Aorta (tissue), 5 donors: ENCODE data around the gene BARX2. TPM values are rescaled to one million over a fixed set of nuclear protein-coding genes. Genes with fewer than 3 reads are reported as not detected.

ENCODE experiments used
- ATAC-seq: fragments of 200-7000 bp; cut with Tn5 transposase; one replicate; pipeline ENCODE4 v1.9.1; 2022; ENCODE audit warnings: moderate library complexity; ENCODE audit not compliant: low FRiP score
- DNase-seq, 2 donors: peaks; one replicate each; pipeline ENCODE4 v3.0.0-alpha.2; 2020
- H3K27ac ChIP-seq, 2 donors: one replicate each; pipeline ENCODE4 v1.5.1; 2013; ENCODE audit warnings: low read length in 2 of 2, mild to moderate bottlenecking in 2 of 2, moderate library complexity in 2 of 2, control low read depth in 1 of 2, inconsistent platforms in 1 of 2, low read depth in 1 of 2
- H3K27me3 ChIP-seq, 2 donors: one replicate each; pipeline ENCODE4 v1.6.1; 2013; ENCODE audit warnings: control low read depth in 1 of 2, low read length in 1 of 2, mild to moderate bottlenecking in 1 of 2, moderate library complexity in 1 of 2; ENCODE audit not compliant: insufficient read depth in 2 of 2, control insufficient read depth in 1 of 2
- H3K36me3 ChIP-seq, 2 donors: one replicate each; pipeline ENCODE4 v1.6.1; 2013; ENCODE audit warnings: control low read depth in 1 of 2, low read length in 1 of 2, mild to moderate bottlenecking in 1 of 2; ENCODE audit not compliant: insufficient read depth in 2 of 2, control insufficient read depth in 1 of 2
- H3K4me1 ChIP-seq, 2 donors: one replicate each; pipeline ENCODE4 v1.6.1; 2013; ENCODE audit warnings: low read length in 2 of 2, control low read depth in 1 of 2, mild to moderate bottlenecking in 1 of 2, moderate library complexity in 1 of 2; ENCODE audit not compliant: insufficient read depth in 2 of 2, control insufficient read depth in 1 of 2
- H3K4me3 ChIP-seq, 2 donors: one replicate each; pipeline ENCODE4 v1.5.1; 2013; ENCODE audit warnings: low read length in 2 of 2, control low read depth in 1 of 2, mild to moderate bottlenecking in 1 of 2
- H3K9me3 ChIP-seq: one replicate; pipeline ENCODE4 v1.6.1; 2013; ENCODE audit warnings: mild to moderate bottlenecking, low read length; ENCODE audit not compliant: control insufficient read depth
- WGBS, 2 donors: extraction: QIAGEN DNeasy Blood & Tissue Kit; methylation state at CpG; one replicate each; pipeline ENCODE4 v1.1.7; 2013; 5-methylcytosine and 5-hydroxymethylcytosine counted together
- intact Hi-C, 2 donors: fragments of 100-400 bp; cut with DNase I; formaldehyde crosslinking; loops; one replicate each; pipeline versions ENCODE4 v1.14.2 to v1.15.0; 2022
- polyA plus RNA-seq, 2 donors: library from polyadenylated mRNA; stranded (reverse); fragments of 200-250 nt; gene quantifications; one replicate each; pipeline ENCODE4 v1.2.3, GENCODE V29; 2013
- total RNA-seq, 2 donors: library from RNA; stranded (reverse); fragmentation: NEBNext Ultra II Directional; extraction: Animal tissue kit (Norgen Biotek cat#: 25700); gene quantifications; one replicate each; pipeline ENCODE4 v1.2.1, GENCODE V29; 2021
- donor health status: healthy with polysubstance abuse.
- donor health status: Bipolar disorder and iron deficiency.
- donor health status: DM: no; HTN: no; CAD: no.
- donor health status: DM: no; HTN: no; CAD: no.
- donor health status: DM: yes; HTN: yes; CAD: no.

BARX2 gene
- total and polyA plus RNA-seq, 4 donors = 0.05 to 1.5 TPM; not detected in 2

- DNase-seq (no peak), ATAC-seq (no peak)
- H3K9me3 ChIP-seq = no peaks in the 10 kb centered on the region
- intact Hi-C loops = no loop called here
- H3K4me1 ChIP-seq = no peaks in the 10 kb centered on the region
- no peaks in the 10 kb centered on the region for H3K36me3 ChIP-seq
- WGBS, 2 donors = 86 to 89% methylated on average over 3 of the region's 3 CpGs
- H3K27me3 ChIP-seq = no peaks in the 10 kb centered on the region
- H3K4me3 ChIP-seq = no peak overlapping the region
- H3K27ac ChIP-seq = no peak overlapping the region
Observed at GRCh38 chr11:129402206-129403171, 26.8 kb downstream of the BARX2 start.

- Histone ChIP-seq H3K36me3 (no peaks in the 10 kb centered on the region), H3K4me1 (no peaks in the 10 kb centered on the region), H3K27me3 (no peaks in the 10 kb centered on the region), H3K4me3 (no peak overlapping the region), H3K9me3 (no peaks in the 10 kb centered on the region), H3K27ac (no peak overlapping the region)
- intact Hi-C loops = no loop called here
- DNase-seq = no peak
- WGBS, 2 donors = 54 to 60% methylated on average over 4 of the region's 4 CpGs
- ATAC-seq = no peak
Observed at GRCh38 chr11:129404731-129405130, 29.1 kb downstream of the BARX2 start.

- 70 to 71% methylated on average over 5 of the region's 5 CpGs for WGBS, 2 donors
- Histone ChIP-seq H3K27me3 (no peaks in the 10 kb centered on the region), H3K4me1 (no peaks in the 10 kb centered on the region), H3K9me3 (no peaks in the 10 kb centered on the region), H3K27ac (no peak overlapping the region), H3K4me3 (no peak overlapping the region), H3K36me3 (no peaks in the 10 kb centered on the region)
- intact Hi-C loops = no loop called here
- ATAC-seq (no peak), DNase-seq (no peak)
Observed at GRCh38 chr11:129408865-129409444, 33.3 kb downstream of the BARX2 start.

- ATAC-seq (no peak), DNase-seq (no peak)
- WGBS, 2 donors = 45 to 47% methylated on average over 3 of the region's 3 CpGs
- H3K27ac ChIP-seq = no peak overlapping the region
- no peaks in the 10 kb centered on the region for H3K4me1 ChIP-seq
- intact Hi-C loops = no loop called here
- H3K9me3 ChIP-seq = no peaks in the 10 kb centered on the region
- no peaks in the 10 kb centered on the region for H3K27me3 ChIP-seq
- H3K4me3 ChIP-seq = no peak overlapping the region
- H3K36me3 ChIP-seq = no peaks in the 10 kb centered on the region
Observed at GRCh38 chr11:129410395-129410960, 34.8 kb downstream of the BARX2 start.

GRCh38 chr11:129412494-129412893 lies 36.8 kb downstream of the BARX2 start:
- intact Hi-C loops = no loop called here
- H3K9me3 ChIP-seq = no peaks in the 10 kb centered on the region
- H3K27ac ChIP-seq = no peak overlapping the region
- ATAC-seq (no peak), DNase-seq (no peak)
- H3K36me3 ChIP-seq = no peaks in the 10 kb centered on the region
- H3K4me1 ChIP-seq = no peaks in the 10 kb centered on the region
- no peaks in the 10 kb centered on the region for H3K27me3 ChIP-seq
- no peak overlapping the region for H3K4me3 ChIP-seq
- WGBS, 2 donors = 49 to 51% methylated on average over 4 of the region's 4 CpGs

- Histone ChIP-seq H3K4me1 (no peaks in the 10 kb centered on the region), H3K27me3 (no peaks in the 10 kb centered on the region), H3K36me3 (no peaks in the 10 kb centered on the region), H3K9me3 (no peaks in the 10 kb centered on the region), H3K27ac (no peak overlapping the region), H3K4me3 (no peak overlapping the region)
- DNase-seq (no peak), ATAC-seq (no peak)
- WGBS, 2 donors = 72 to 73% methylated on average over 5 of the region's 5 CpGs
- intact Hi-C loops = no loop called here
Observed at GRCh38 chr11:129414144-129414872, 38.7 kb downstream of the BARX2 start.

- ATAC-seq = no peak
- H3K4me3 ChIP-seq = no peak overlapping the region
- DNase-seq = no peak
- H3K9me3 ChIP-seq = no peaks in the 10 kb centered on the region
- H3K27me3 ChIP-seq = no peaks in the 10 kb centered on the region
- no peak overlapping the region for H3K27ac ChIP-seq
- H3K36me3 ChIP-seq = no peaks in the 10 kb centered on the region
- no peaks in the 10 kb centered on the region for H3K4me1 ChIP-seq
- intact Hi-C loops = no loop called here
- 77 to 81% methylated on average over 7 of the region's 7 CpGs for WGBS, 2 donors
Observed at GRCh38 chr11:129416080-129416820, 40.6 kb downstream of the BARX2 start.

- ATAC-seq (no peak), DNase-seq (no peak)
- Histone ChIP-seq H3K9me3 (no peaks in the 10 kb centered on the region), H3K27ac (no peak overlapping the region), H3K4me1 (no peaks in the 10 kb centered on the region), H3K36me3 (no peaks in the 10 kb centered on the region), H3K4me3 (no peak overlapping the region), H3K27me3 (peaks cover 0 to 1% of the 10 kb centered on the region in 2 donors)
- intact Hi-C loops = no loop called here
- WGBS, 2 donors = 82 to 84% methylated on average over 7 of the region's 7 CpGs
Observed at GRCh38 chr11:129417458-129417857, 41.8 kb downstream of the BARX2 start.
